Nephron progenitor cell (in vitro differentiated cells): ENCODE measurements around the gene ARMC6.
A peak's percentile ranks its signal among the peaks of the same experiment; 100 is the strongest.

ENCODE experiments used
- DNase-seq: peaks from one replicate; pipeline ENCODE4 v3.0.0; 2021
- H3K27ac Mint-ChIP-seq: 2 replicates; pipeline ENCODE4 v1.8.0; 2021; ENCODE audit warnings: mild to moderate bottlenecking, moderate library complexity, mixed read lengths
- H3K27me3 Mint-ChIP-seq: 2 replicates; pipeline ENCODE4 v1.8.0; 2021; ENCODE audit warnings: mild to moderate bottlenecking, low read depth, mixed read lengths; ENCODE audit not compliant: poor library complexity
- H3K36me3 Mint-ChIP-seq: 2 replicates; pipeline ENCODE4 v1.8.0; 2021; ENCODE audit warnings: low read depth, mixed read lengths
- H3K4me1 Mint-ChIP-seq: 2 replicates; pipeline ENCODE4 v1.8.0; 2021; ENCODE audit warnings: mixed read lengths
- H3K4me3 Mint-ChIP-seq: 2 replicates; pipeline ENCODE4 v1.8.0; 2021; ENCODE audit warnings: mild to moderate bottlenecking, moderate library complexity, mixed read lengths
- H3K9me3 Mint-ChIP-seq: 2 replicates; pipeline ENCODE4 v1.8.0; 2021; ENCODE audit warnings: mild to moderate bottlenecking, moderate library complexity, mixed read lengths
- CTCF ChIP-seq: fragments of 200-600 bp; sonication (generic); IDR thresholded peaks from 2 replicates; pipeline ENCODE4 v1.5.0; 2021; ENCODE audit warnings: antibody characterized with exemption

The ARMC6 gene

GRCh38 chr19:19043481-19043880, 10.1 kb downstream of the ARMC6 start:
- Mint-ChIP-seq H3K4me3 (no peak overlapping the region), H3K27ac (no peak overlapping the region), H3K4me1 (no peaks in the 10 kb centered on the region), H3K27me3 (no peaks in the 10 kb centered on the region), H3K36me3 (peaks cover 53% of the 10 kb centered on the region), H3K9me3 (peaks cover 12% of the 10 kb centered on the region)
- DNase-seq: no peak
- no peak for TF ChIP-seq CTCF

- Mint-ChIP-seq H3K4me1 (no peaks in the 10 kb centered on the region), H3K27ac (no peak overlapping the region), H3K4me3 (no peak overlapping the region), H3K9me3 (peaks cover 10% of the 10 kb centered on the region), H3K27me3 (no peaks in the 10 kb centered on the region), H3K36me3 (peaks cover 49% of the 10 kb centered on the region)
- DNase-seq: no peak
- no peak for TF ChIP-seq CTCF
These were observed 10.5 kb downstream of the ARMC6 start for GRCh38 chr19:19043881-19044280.

GRCh38 chr19:19049406-19049805, 16.0 kb downstream of the ARMC6 start:
- no peak for DNase-seq
- no peak overlapping the region for H3K4me3 Mint-ChIP-seq
- no peaks in the 10 kb centered on the region for H3K4me1 Mint-ChIP-seq
- H3K9me3 Mint-ChIP-seq: no peaks in the 10 kb centered on the region
- peaks cover 45% of the 10 kb centered on the region for H3K36me3 Mint-ChIP-seq
- H3K27ac Mint-ChIP-seq: no peak overlapping the region
- no peak for TF ChIP-seq CTCF
- peaks cover 3% of the 10 kb centered on the region for H3K27me3 Mint-ChIP-seq

GRCh38 chr19:19050104-19050503, 16.7 kb downstream of the ARMC6 start:
- peaks cover 38% of the 10 kb centered on the region for H3K36me3 Mint-ChIP-seq
- no peak overlapping the region for H3K4me3 Mint-ChIP-seq
- no peak overlapping the region for H3K27ac Mint-ChIP-seq
- no peaks in the 10 kb centered on the region for H3K4me1 Mint-ChIP-seq
- DNase-seq: no peak
- TF ChIP-seq CTCF: no peak
- H3K27me3 Mint-ChIP-seq: peaks cover 3% of the 10 kb centered on the region
- H3K9me3 Mint-ChIP-seq: no peaks in the 10 kb centered on the region

GRCh38 chr19:19050731-19051130, 17.3 kb downstream of the ARMC6 start:
- Mint-ChIP-seq H3K36me3 (peaks cover 33% of the 10 kb centered on the region), H3K4me1 (no peaks in the 10 kb centered on the region), H3K4me3 (no peak overlapping the region), H3K27ac (peak overlapping the region; percentile 16), H3K9me3 (no peaks in the 10 kb centered on the region), H3K27me3 (peaks cover 3% of the 10 kb centered on the region)
- no peak for DNase-seq
- TF ChIP-seq CTCF: no peak

GRCh38 chr19:19051478-19052213, 18.2 kb downstream of the ARMC6 start:
- Mint-ChIP-seq H3K36me3 (peaks cover 26% of the 10 kb centered on the region), H3K27ac (peak overlapping the region; percentile 16), H3K27me3 (peaks cover 3% of the 10 kb centered on the region), H3K4me3 (no peak overlapping the region), H3K9me3 (no peaks in the 10 kb centered on the region), H3K4me1 (no peaks in the 10 kb centered on the region)
- TF ChIP-seq CTCF: no peak
- no peak for DNase-seq
